ENCODE data around the gene ZIC1. TPM values are rescaled to one million over a fixed set of nuclear protein-coding genes. Genes with fewer than 3 reads are reported as not detected.

The ZIC1 gene
- total RNA-seq, 3 donors from 2014 or later = 2.0 to 6.1 TPM; not detected in 1

- no peaks in the 10 kb centered on the region for H3K36me3 ChIP-seq
- peaks cover 0 to 68% of the 10 kb centered on the region in 2 donors for H3K27me3 ChIP-seq
These were observed 15.6 kb downstream of the ZIC1 start for GRCh38 chr3:147424581-147425387.

GRCh38 chr3:147425388-147425850 lies 16.3 kb downstream of the ZIC1 start:
- DNase-seq (ENCODE audit: low spot score in 2 of 2) = no peak
- Histone ChIP-seq H3K9me3 (peaks cover 0 to 6% of the 10 kb centered on the region in 2 donors), H3K4me1 (no peaks in the 10 kb centered on the region), H3K36me3 (no peaks in the 10 kb centered on the region), H3K27me3 (peaks cover 0 to 62% of the 10 kb centered on the region in 2 donors), H3K4me3 (no peak overlapping the region), H3K27ac (no peak overlapping the region)
- intact Hi-C loops (cut with DNase I; ENCODE audit: low total_unique reads) = no loop called here
- TF ChIP-seq POLR2A (IDR thresholded peaks at IDR 0.05) (no peak), CTCF (IDR thresholded peaks at IDR 0.05) (no peak), POLR2AphosphoS5 (IDR thresholded peaks at IDR 0.05) (no peak)

More at GRCh38 chr3:147424581-147425387, 15.6 kb downstream of the ZIC1 start:
- Histone ChIP-seq H3K4me1 (no peaks in the 10 kb centered on the region), H3K27ac (no peak overlapping the region), H3K9me3 (peaks cover 0 to 6% of the 10 kb centered on the region in 2 donors), H3K4me3 (no peak overlapping the region)
- no peak for TF ChIP-seq POLR2A (IDR thresholded peaks at IDR 0.05)
- TF ChIP-seq CTCF (IDR thresholded peaks at IDR 0.05) = no peak
- no peak for TF ChIP-seq POLR2AphosphoS5 (IDR thresholded peaks at IDR 0.05)
- DNase-seq (ENCODE audit: low spot score in 2 of 2) = no peak
- intact Hi-C loops (cut with DNase I; ENCODE audit: low total_unique reads) = no loop called here

GRCh38 chr3:147426931-147427330 lies 17.8 kb downstream of the ZIC1 start:
- peaks cover 0 to 47% of the 10 kb centered on the region in 2 donors for H3K27me3 ChIP-seq
- peaks cover 0 to 6% of the 10 kb centered on the region in 2 donors for H3K9me3 ChIP-seq
- no peak for DNase-seq (ENCODE audit: low spot score in 2 of 2)
- H3K4me3 ChIP-seq = no peak overlapping the region
- no peak overlapping the region for H3K27ac ChIP-seq
- TF ChIP-seq POLR2A (IDR thresholded peaks at IDR 0.05) (no peak), POLR2AphosphoS5 (IDR thresholded peaks at IDR 0.05) (no peak), CTCF (IDR thresholded peaks at IDR 0.05) (no peak)
- intact Hi-C loops (cut with DNase I; ENCODE audit: low total_unique reads) = no loop called here
- H3K36me3 ChIP-seq = no peaks in the 10 kb centered on the region
- no peaks in the 10 kb centered on the region for H3K4me1 ChIP-seq

DNA sequence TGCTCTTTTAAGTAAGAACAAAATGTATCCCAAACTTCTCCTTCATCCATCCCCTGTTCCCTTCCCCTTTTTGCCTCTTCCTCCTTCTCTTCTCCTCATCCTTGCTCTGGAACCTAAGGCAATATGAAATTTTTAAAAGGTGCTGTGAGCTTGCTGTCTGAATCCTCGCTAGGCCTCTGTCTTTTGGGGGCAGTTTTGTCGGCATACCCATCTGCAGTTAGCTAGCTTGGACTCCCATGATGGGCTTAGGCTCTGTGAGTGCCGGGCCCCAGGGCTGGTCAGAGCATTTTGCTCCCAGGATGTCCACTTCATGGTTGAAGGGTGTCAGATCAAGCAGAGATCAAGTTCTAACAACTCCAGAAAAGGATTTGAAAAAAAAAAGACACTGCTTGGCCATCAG lies 18.6 kb downstream of the ZIC1 start:
- Histone ChIP-seq H3K4me3 (no peak overlapping the region), H3K36me3 (no peaks in the 10 kb centered on the region), H3K4me1 (no peaks in the 10 kb centered on the region), H3K27me3 (peaks cover 0 to 42% of the 10 kb centered on the region in 2 donors), H3K9me3 (peaks cover 0 to 6% of the 10 kb centered on the region in 2 donors), H3K27ac (no peak overlapping the region)
- intact Hi-C loops (cut with DNase I; ENCODE audit: low total_unique reads) = no loop called here
- no peak for DNase-seq (ENCODE audit: low spot score in 2 of 2)
- TF ChIP-seq POLR2AphosphoS5 (IDR thresholded peaks at IDR 0.05) = no peak
- no peak for TF ChIP-seq POLR2A (IDR thresholded peaks at IDR 0.05)
- no peak for TF ChIP-seq CTCF (IDR thresholded peaks at IDR 0.05)

- TF ChIP-seq POLR2A (IDR thresholded peaks at IDR 0.05) = no peak
- intact Hi-C loops (cut with DNase I; ENCODE audit: low total_unique reads) = no loop called here
- peaks cover 0 to 2% of the 10 kb centered on the region in 2 donors for H3K9me3 ChIP-seq
- H3K4me3 ChIP-seq = no peak overlapping the region
- no peaks in the 10 kb centered on the region for H3K36me3 ChIP-seq
- no peaks in the 10 kb centered on the region for H3K4me1 ChIP-seq
- DNase-seq (ENCODE audit: low spot score in 2 of 2) = no peak
- H3K27me3 ChIP-seq = peaks cover 0 to 36% of the 10 kb centered on the region in 2 donors
- no peak overlapping the region for H3K27ac ChIP-seq
These were observed 19.2 kb downstream of the ZIC1 start for GRCh38 chr3:147428326-147428725.

Data from breast epithelium (tissue), 4 donors.